ENCODE measurements around the gene BEND3. TPM values are rescaled to one million over a fixed set of nuclear protein-coding genes. Genes with fewer than 3 reads are reported as not detected.

BEND3 gene
- total and polyA plus RNA-seq, 10 of the 15 experiments (the other 5 are each of a cell fraction or from before 2014, with no cell fraction given): 1.1 to 9.0 (median 3.6) TPM

DNA sequence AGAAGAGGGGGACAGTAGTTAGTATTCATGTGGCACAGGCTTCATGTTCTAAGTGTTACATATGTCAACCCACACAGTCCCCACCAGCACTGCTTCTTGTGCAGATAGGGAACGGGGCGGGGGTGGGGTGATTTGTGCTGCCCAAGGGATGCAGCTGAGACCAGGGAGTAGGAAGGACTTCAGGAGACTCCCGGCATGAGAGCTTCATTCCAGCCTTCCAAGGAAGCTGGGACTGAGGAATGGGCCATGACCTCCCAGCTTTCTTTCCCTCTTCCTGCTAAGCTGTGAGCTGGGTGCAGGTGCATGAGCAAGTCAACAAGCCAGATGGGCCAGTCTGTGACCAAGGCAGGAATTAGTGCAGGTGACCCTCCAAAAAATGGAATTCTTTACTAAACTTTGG lies 9.2 kb downstream of the BEND3 start:
- CTCF ChIA-PET: interaction anchor here (0.6 to 1.9 kb wide), 2 partner anchors 64 to 210 kb away, joined by 4 to 5 read pairs; no protein-coding TSS in a partner anchor
- no TSS peak for BruUV-seq (replicated peaks)

GRCh38 chr6:107105511-107106116 lies 9.7 kb downstream of the BEND3 start:
- H2AFZ ChIP-seq (ENCODE audit: control insufficient read depth, low read depth, low read length): no peak overlapping the region
- H3K79me2 ChIP-seq (ENCODE audit: control insufficient read depth, insufficient read depth, low read length): no peaks in the 10 kb centered on the region
- H3K4me3 ChIP-seq: no peak overlapping the region
- no peaks in the 10 kb centered on the region for H3K9me3 ChIP-seq (replicated peaks; ENCODE audit: control insufficient read depth, insufficient read depth, low read length)
- no peak overlapping the region for H3K9ac ChIP-seq (ENCODE audit: control insufficient read depth, insufficient read depth, low read length)
- no peak for DNase-seq (ENCODE audit: low read depth, low spot score)
- no peaks in the 10 kb centered on the region for H3K36me3 ChIP-seq (ENCODE audit: control insufficient read depth in 2 of 2, insufficient read depth in 2 of 2, low read length in 1 of 2)
- H3K4me2 ChIP-seq (ENCODE audit: control insufficient read depth, insufficient read depth): no peak overlapping the region
- no peak for FAIRE-seq
- CTCF ChIA-PET: interaction anchor here (1.9 kb wide), 1 partner anchor 211 kb away, joined by 5 read pairs; no protein-coding TSS in a partner anchor
- no peak overlapping the region for H3K27ac ChIP-seq (ENCODE audit: control insufficient read depth, insufficient read depth)
- no peaks in the 10 kb centered on the region for H3K27me3 ChIP-seq (replicated peaks in 1 of 2; ENCODE audit: control insufficient read depth in 2 of 2, insufficient read depth in 2 of 2, low read length in 1 of 2)
- in situ Hi-C loops (cut with MboI): no loop called here
- peaks cover 10% of the 10 kb centered on the region for H3K4me1 ChIP-seq (ENCODE audit: control insufficient read depth, insufficient read depth, low read length)
- POLR2A ChIA-PET: no interaction called here
- RAD21 ChIA-PET (ENCODE audit: unreplicated experiment): no interaction called here
- SMC1A ChIA-PET (ENCODE audit: uncharacterized antibody, unreplicated experiment): interaction anchor here (1.4 kb wide), 1 partner anchor 87 kb away, joined by 4 read pairs; no protein-coding TSS in a partner anchor
- no peak for ATAC-seq
- peaks cover 2% of the 10 kb centered on the region; the same call in 1 of the 2 replicates for H4K20me1 ChIP-seq (ENCODE audit: control insufficient read depth, insufficient read depth)
- intact Hi-C loops (cut with micrococcal nuclease; ENCODE audit: unreplicated experiment): no loop called here
- BruUV-seq (replicated peaks): no TSS peak
- 91% methylated on average over 7 of the region's 7 CpGs for WGBS (ENCODE audit: insufficient coverage, insufficient replicate concordance, low lambda C conversion rate, missing lambda C conversion rate)
- TF ChIP-seq USF2 (IDR thresholded peaks at IDR 0.05; ENCODE audit: borderline replicate concordance, low read depth, low read length): no peak
- TF ChIP-seq ATF3 (IDR thresholded peaks at IDR 0.05; ENCODE audit: borderline replicate concordance, extremely low read depth, low read depth, low read length): no peak
- TF ChIP-seq HDAC6 (IDR thresholded peaks at IDR 0.05; ENCODE audit: unreplicated experiment): no peak
- TF ChIP-seq REST (IDR thresholded peaks at IDR 0.05; ENCODE audit: low read depth, low read length): no peak
- no peak for TF ChIP-seq POLR2AphosphoS5 (IDR thresholded peaks at IDR 0.05; ENCODE audit: low read length)

More for the DNA sequence above, 9.2 kb downstream of the BEND3 start:
- Histone ChIP-seq H3K4me3 (no peak overlapping the region), H3K27ac (ENCODE audit: control insufficient read depth, insufficient read depth) (no peak overlapping the region), H2AFZ (ENCODE audit: control insufficient read depth, low read depth, low read length) (no peak overlapping the region), H3K4me1 (ENCODE audit: control insufficient read depth, insufficient read depth, low read length) (peaks cover 9% of the 10 kb centered on the region), H3K9me3 (replicated peaks; ENCODE audit: control insufficient read depth, insufficient read depth, low read length) (no peaks in the 10 kb centered on the region), H3K79me2 (ENCODE audit: control insufficient read depth, insufficient read depth, low read length) (no peaks in the 10 kb centered on the region), H3K36me3 (ENCODE audit: control insufficient read depth in 2 of 2, insufficient read depth in 2 of 2, low read length in 1 of 2) (no peaks in the 10 kb centered on the region), H3K9ac (ENCODE audit: control insufficient read depth, insufficient read depth, low read length) (no peak overlapping the region), H3K4me2 (ENCODE audit: control insufficient read depth, insufficient read depth) (no peak overlapping the region), H3K27me3 (replicated peaks in 1 of 2; ENCODE audit: control insufficient read depth in 2 of 2, insufficient read depth in 2 of 2, low read length in 1 of 2) (no peaks in the 10 kb centered on the region), H4K20me1 (ENCODE audit: control insufficient read depth, insufficient read depth) (peaks cover 2% of the 10 kb centered on the region; the same call in 1 of the 2 replicates)
- ATAC-seq (no peak), DNase-seq (ENCODE audit: low read depth, low spot score) (no peak), FAIRE-seq (no peak)
- intact Hi-C loops (cut with micrococcal nuclease; ENCODE audit: unreplicated experiment): no loop called here
- SMC1A ChIA-PET (ENCODE audit: uncharacterized antibody, unreplicated experiment): interaction anchor here (1.4 kb wide), 1 partner anchor 88 kb away, joined by 4 read pairs; no protein-coding TSS in a partner anchor
- TF ChIP-seq RCOR1 (conservative IDR thresholded peaks at IDR 0.05; ENCODE audit: low read depth, low read length) (no peak), NFYA (IDR thresholded peaks at IDR 0.05; ENCODE audit: borderline replicate concordance, low read depth, low read length) (no peak), ZNF274 (IDR thresholded peaks at IDR 0.05; ENCODE audit: insufficient read depth, insufficient read length) (no peak), HCFC1 (IDR thresholded peaks at IDR 0.05; ENCODE audit: low read length) (no peak), ESRRA (IDR thresholded peaks at IDR 0.05; ENCODE audit: low read length) (no peak), CBFB (IDR thresholded peaks at IDR 0.05; ENCODE audit: low read depth) (no peak), NFIC (IDR thresholded peaks at IDR 0.05; ENCODE audit: low read depth, low read length) (no peak)
- TF ChIP-seq, protein P1, sequence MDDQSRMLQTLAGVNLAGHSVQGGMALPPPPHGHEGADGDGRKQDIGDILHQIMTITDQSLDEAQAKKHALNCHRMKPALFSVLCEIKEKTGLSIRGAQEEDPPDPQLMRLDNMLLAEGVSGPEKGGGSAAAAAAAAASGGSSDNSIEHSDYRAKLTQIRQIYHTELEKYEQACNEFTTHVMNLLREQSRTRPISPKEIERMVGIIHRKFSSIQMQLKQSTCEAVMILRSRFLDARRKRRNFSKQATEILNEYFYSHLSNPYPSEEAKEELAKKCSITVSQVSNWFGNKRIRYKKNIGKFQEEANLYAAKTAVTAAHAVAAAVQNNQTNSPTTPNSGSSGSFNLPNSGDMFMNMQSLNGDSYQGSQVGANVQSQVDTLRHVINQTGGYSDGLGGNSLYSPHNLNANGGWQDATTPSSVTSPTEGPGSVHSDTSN (IDR thresholded peaks at IDR 0.05; ENCODE audit: insufficient replicate concordance, low read depth, low read length): no peak
- POLR2A ChIA-PET: interaction anchor here (0.5 kb wide), 1 partner anchor 11 kb away, joined by 4 read pairs; no protein-coding TSS in a partner anchor
- RAD21 ChIA-PET (ENCODE audit: unreplicated experiment): no interaction called here
- WGBS (ENCODE audit: insufficient coverage, insufficient replicate concordance, low lambda C conversion rate, missing lambda C conversion rate): 98% methylated on average over 3 of the region's 3 CpGs
- in situ Hi-C loops (cut with MboI): no loop called here

Measured in GM12878 (cell line).